ENCODE results near the gene HSBP1L1.
A peak's percentile ranks its signal among the peaks of the same experiment; 100 is the strongest.
"Not testable (repeated sequence)": the region's sequence is repeated elsewhere in the genome, so short reads cannot be mapped to it uniquely, and the experiment has no call there.

HSBP1L1 gene

DNA sequence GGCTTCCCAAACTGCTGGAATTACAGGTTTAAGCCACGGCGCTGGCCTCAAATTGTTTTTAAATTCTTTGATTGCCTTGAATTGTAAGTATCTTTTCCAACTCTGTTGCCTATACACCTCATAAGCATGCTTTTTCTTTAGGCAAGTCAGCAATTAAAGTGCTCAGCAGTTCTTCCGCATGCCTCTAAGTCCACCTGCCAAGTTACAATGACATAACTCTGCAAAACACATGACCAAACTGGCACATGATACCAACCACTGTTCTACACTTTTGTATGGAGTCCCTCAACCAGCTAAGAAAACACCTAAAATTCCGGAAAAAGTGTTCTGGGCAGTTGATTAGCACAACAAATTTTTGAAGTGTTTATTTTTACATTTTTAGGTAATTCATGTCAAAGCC is 18.8 kb downstream of the HSBP1L1 start:
- no peak for DNase-seq (ENCODE audit: low read depth in 2 of 2, low spot score in 1 of 2)

DNA sequence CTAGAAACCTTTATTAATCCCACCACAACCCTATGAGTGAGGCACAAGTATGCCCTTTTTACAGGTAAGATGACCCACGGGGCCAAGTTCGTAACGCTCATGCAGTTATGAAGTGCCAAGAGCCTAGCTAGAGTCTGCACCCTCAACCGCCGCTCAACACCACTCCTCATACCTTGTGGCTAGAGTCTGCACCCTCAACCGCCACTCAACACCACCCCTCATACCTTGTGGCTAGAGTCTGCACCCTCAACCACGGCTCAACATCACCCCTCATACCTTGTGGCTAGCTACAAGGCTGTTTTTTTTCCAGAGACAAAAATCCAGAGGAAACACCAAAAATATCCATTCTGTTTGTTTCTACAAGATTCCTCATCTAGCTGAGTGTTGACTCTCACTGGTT is 19.4 kb downstream of the HSBP1L1 start:
- DNase-seq (ENCODE audit: low read depth in 2 of 2, low spot score in 1 of 2) = no peak

DNA sequence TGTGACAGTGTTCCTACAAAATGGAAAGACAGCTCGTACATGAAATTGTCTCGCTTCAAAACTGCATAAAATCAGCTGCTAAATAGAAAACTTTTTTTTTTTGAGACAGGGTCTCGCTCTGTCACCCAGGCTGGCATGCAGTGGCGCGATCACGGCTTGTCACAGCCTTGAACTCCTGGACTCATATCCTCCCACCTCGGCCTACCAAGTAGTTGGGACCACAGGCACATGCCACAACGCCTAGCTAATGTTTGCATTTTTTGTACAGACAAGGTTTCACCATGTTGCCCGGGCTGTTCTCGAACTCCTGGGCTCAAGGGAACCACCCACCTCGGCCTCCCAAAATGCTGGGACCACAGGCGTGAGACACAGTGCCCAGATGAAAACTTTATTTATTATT is 20.7 kb downstream of the HSBP1L1 start:
- DNase-seq (ENCODE audit: low read depth in 2 of 2, low spot score in 1 of 2) = no peak

DNA sequence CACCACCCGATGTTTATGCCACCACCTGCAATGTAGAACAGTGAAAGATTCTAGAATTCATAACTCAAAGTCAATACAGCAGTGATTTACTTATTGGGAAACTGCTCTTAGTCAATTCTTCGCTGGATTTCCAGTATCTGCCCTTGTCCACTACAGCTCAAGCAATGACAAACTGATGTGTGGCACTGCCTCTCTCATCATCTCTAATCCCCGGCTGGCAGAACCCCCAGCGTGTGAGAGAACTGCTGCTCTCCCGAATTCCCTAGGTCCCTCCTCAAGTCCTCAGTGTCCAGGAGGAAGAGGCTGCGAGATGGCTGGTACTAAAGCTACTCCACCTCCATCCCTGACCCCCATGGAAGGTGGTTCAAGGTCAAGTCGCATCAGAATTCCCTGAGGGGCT is 22.3 kb downstream of the HSBP1L1 start:
- no peak for DNase-seq (ENCODE audit: low read depth in 2 of 2, low spot score in 1 of 2)

DNA sequence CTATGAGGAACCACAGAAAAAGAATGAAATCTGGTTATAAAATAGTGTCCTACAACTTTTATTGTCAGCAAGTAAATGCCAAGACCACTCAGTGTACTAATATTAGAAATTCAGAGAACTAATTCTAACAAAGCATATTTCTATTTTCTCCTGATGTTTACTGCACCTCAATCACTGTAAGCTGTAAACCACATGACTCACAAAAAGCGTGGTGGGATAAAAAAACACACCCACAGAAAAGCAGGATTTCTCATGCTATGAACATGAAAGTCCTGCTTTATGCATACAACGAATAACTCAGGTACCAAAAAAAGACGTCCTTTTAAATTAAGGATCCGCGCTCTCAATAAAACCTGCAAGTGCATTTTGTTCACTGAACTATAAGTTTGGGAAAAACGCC is 23.1 kb downstream of the HSBP1L1 start:
- DNase-seq (ENCODE audit: low read depth in 2 of 2, low spot score in 1 of 2) = no peak

DNA sequence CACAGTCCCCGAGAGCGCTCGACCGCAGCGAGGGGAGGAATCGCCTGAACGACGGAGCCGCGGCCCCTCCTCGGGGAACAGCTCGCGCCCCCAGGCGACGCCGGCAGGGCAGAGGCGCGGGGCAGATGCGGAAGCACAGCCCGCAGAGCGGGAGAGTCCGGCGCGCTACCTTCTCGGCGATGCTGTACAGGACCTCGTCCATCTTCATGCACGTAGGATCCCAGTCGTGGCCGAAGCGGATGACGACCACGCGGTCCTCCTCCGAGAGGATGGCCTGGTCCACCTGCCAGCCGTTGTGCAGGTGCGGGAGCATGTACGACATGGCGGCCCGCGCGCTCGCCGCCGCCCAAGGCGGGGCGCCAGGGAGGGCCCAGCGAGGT is 23.6 kb downstream of the HSBP1L1 start:
- peak; percentile 12 to 21 for DNase-seq (ENCODE audit: low read depth in 2 of 2, low spot score in 1 of 2)

DNA sequence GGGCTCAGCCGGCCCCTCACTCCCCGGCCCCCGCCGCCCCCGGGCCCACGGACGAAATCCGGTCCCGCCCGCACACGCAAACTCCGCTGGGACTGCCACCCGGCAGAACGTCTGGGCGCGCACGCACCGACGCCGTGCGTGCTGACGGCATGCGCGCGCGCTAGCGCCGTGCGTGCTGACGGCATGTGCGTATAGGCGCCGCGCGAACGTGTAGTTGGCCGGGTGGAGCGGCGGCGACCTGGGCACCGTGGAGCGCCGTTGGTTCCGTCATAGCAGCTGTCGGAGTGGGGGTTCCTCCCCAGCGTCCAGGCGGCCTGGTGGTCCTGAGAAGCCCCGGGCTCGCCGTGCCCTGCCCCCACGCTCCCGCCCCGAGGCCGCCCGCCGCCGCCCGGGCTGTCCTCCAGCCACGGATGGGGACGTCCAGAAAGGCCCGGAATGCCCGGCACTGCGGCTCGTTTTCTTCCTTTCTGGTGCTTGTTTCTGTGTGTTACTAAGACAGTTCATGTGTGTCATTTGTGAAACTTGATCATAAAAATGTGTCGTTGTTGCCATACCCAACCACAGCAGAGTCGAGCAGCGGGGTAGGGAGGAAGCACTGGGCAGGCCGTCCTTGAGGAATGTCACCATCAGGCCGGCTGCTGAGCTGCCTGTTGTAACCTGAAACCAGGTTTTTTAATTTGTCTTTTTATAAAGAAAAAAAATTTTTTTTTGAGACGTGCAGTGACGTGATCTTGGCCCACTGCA is 24.2 kb downstream of the HSBP1L1 start, which contains the start of gene TXNL4A:
TXNL4A (minus strand) TSS at position 113 of the 744 bp plus-strand sequence. CDS start 171 bp downstream, outside the sequence.
- peak; percentile 50 to 73 for DNase-seq (ENCODE audit: low read depth in 2 of 2, low spot score in 1 of 2)

DNA sequence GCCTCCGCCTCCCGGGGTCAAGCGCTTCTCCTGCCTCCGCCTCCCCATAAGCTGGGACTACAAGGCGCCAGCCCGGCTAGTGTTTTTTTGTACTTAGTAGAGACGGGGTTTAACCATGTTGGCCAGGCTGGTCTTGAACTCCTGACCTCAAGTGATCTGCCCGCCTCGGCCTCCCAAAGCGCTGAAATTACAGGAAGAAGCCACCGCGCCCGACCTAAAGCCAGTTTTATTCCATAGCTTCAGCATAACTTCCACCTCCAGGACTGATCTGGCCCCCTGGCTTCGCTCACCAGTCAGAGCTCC is 24.7 kb downstream of the HSBP1L1 start:
- DNase-seq (ENCODE audit: low read depth in 2 of 2, low spot score in 1 of 2) = no peak

DNA sequence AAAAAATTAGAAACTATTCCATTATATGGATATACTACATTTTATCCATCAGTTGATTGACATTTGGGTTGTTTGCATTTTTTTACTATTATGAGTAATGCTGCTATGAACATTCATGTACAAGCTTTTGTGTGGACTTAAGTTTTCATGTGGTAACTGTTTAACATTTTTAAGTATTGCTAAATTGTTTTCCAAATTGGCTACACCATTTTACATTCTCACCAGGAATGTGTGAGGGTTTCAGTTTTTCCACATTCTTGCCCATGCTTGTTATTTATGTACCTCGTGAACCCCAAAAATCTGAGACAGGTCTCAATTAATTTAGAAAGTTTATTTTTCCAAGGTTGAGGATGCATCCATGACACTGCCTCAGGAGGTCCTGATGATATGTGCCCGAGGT is 27.1 kb downstream of the HSBP1L1 start:
- no peak for DNase-seq (ENCODE audit: low read depth in 2 of 2, low spot score in 1 of 2)

DNA sequence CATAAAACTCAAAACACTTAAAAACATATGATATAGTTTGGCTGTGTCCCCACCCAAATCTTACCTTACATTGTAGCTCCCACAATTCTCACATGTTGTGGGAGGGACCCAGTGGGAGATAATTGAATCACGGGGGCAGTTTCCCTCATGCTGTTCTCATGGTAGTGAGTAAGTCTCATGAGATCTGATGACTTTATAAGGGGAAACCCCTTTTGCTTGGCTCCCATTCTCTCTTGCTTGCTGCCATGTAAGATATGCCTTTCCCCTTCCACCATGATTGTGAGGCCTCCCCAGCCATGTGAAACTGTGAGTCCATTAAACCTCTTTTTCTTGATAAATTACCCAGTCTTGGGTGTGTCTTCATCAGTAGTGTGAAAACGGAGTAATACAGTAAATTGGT is 35.3 kb downstream of the HSBP1L1 start:
- DNase-seq (ENCODE audit: low read depth in 2 of 2, low spot score in 1 of 2) = not testable (repeated sequence)

DNA sequence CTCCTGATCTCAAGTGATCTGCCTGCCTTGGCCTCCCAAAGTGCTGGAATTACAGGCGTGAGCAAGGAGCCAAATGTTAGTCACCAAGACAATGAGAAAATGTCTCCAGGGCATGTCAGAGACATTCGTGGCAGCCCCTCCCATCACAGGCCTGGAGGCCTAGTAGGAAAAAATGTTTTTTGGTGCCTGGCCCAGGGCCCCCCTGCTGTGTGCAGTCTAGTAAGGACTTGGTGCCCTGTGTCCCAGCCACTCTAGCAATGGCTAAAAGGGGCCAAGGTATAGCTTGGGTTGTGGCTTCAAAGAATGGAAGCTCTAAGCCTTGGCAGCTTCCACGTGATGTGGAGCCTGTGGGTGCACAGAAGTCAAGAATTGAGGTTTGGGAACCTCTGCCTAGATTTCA is 36.4 kb downstream of the HSBP1L1 start:
- no peak for DNase-seq (ENCODE audit: low read depth in 2 of 2, low spot score in 1 of 2)

DNA sequence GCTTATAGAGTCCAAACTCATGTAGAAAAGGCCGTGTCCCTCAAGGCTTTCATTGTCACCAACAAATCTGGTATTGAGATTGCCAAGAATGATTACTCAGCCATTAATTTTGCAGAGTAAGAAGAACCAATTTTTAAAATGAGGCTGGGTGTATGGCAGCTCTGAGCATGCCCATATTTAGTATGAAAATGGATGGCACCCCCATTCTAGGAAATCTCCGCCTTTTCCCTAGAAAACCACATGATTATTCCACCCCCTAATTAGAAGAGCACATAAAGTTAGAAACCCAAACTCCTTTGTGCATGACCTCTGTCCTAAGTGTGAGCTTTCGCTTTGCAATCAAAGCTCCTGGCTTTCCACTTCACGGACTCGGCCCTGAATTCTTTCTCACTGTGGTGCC is 38.0 kb downstream of the HSBP1L1 start:
- DNase-seq (ENCODE audit: low read depth in 2 of 2, low spot score in 1 of 2) = no peak

DNA sequence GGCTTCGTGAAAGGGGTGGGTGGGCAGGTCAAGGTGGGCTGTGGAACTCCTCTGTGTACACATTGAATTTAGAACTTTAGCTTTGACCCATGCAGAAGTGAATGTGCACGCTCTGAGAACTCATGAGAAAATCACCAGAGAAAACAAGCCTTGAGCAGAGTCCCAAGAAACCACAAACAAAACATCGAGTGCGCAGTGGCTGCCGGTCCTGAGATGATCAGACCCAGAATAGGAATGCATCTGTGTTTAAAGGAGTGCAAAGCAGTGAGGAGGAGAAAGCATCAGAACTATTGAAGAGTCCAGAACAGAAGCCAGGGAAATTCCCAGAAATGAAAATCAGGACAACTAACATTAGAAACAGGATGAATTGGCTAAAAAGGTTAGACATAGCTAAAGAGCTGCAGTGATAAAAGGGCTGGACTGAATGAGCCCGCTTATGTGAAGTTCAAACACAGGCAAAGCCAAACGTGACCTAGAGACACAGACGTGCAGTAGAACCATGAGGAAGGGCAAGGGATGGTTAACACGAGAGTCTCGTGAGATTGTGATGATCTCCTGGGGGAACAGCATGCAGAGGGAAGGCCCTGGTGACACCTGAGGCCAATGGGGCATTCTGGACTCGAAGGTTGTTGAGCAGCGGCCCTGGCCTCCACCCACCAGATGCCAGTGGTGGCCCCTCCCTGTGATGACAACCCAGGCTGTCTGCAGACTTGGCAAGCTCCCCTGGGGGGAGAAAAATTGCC is 40.3 kb downstream of the HSBP1L1 start:
- no peak for DNase-seq (ENCODE audit: low read depth in 2 of 2, low spot score in 1 of 2)

DNA sequence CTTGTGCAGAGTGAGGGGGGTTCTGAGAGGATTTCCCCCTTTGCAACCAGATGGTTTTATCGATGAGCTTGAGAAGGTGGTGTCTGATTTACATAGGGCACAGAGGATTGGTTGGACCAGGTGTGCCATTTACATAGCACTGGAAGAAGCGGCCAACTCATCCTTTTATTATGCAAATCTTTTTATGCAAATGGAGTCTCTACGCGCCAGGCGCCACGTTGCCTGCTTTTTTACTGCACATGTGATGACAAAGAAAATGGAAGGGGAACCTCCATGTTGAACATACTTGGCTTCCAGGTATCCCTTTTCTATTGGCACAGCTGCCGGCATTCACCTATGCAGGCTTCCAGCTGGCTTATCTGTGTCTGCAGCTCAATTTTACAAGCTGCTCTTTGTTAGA is 42.3 kb downstream of the HSBP1L1 start:
- no peak for DNase-seq (ENCODE audit: low read depth in 2 of 2, low spot score in 1 of 2)

DNA sequence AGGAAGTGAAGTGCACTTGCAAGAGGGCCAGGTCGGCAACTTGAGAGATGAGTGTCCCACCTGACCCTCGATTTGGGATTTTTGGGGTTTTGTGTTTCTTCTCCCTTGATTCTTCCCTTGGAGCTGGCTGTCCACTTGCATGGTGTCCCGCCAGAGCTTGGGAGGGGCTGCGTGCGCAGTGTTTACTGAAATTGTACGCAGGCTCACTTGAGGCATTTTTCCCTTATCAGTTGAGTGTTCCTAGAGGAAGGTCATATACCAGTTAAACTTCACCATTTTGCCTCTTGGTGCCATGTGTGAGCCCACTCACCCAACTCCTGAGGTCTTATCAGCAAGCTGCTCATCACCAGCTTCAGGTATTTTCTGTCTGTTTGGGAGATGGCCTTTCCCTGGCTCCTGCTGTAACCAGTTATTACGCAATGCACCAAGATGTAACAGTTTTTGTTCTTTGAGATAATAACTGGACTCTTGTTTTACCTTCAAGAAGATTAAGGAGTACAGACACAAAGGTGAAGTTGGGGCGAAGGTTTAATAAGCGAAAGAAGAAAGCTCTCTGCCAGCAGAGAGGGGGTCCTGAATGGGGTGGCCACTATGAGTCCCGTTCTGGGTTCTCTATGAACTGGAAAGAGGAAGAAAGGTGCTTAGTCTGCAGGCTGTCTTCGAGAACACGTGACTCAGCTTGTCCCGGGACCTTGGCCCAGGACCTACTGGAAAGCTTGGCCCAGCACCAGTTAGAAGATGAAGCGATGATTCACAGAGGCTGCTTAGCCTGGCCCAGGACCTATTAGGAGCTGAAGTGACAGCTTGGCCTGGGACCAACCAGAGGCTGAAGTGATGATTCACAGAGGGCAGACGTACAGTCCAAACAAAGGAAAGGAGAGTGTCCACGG is 45.5 kb downstream of the HSBP1L1 start:
- no peak for DNase-seq (ENCODE audit: low read depth in 2 of 2, low spot score in 1 of 2)

DNA sequence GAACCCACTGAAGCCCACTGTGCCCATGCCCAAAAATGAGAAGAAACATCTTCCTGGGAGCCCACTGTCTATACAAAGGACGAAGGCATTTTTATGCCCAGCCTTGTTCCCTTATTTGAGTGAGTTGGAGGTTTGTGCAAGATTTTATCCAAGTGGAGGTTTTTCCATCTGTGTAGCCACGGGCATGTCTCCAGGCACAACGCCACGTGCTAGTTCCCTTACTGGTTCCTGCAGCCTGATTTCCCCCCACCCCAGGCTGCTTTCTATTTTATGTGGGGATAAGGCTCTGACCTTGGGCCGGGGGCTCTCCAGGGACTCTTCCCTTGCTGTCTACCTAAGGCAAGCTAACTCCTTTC is 46.1 kb downstream of the HSBP1L1 start:
- DNase-seq (ENCODE audit: low read depth in 2 of 2, low spot score in 1 of 2) = no peak

DNA sequence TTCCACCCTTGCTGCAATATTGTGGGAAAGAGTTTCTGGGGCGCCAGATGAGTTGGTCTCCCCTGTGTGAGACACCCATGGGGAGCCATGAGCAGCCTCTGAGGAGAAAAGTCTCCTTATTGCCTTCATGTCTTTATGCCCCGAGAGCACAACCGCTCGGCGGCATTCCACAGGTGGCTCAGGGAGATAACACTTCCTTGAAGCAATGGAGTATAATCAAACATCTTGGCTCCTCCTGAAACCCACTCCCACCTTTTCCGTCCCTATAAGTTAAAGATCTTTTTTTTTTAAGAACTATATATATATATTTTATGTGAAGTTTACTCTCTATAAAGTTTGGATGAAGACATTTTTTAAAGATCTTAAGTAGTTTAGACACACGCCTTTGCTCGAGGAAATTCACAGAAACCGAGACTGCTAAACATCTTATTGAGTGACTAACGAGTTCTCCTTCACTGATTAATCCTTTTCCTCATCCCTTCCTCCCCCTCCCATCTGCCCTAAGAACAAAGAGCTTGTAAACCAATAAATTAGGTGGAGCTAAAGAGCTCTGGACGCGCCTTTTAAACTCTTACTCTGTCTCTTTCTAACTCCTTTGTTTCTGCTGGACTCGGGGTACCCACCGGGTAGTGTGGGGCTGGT is 47.2 kb downstream of the HSBP1L1 start:
- DNase-seq (ENCODE audit: low read depth in 2 of 2, low spot score in 1 of 2) = not testable (repeated sequence)

DNA sequence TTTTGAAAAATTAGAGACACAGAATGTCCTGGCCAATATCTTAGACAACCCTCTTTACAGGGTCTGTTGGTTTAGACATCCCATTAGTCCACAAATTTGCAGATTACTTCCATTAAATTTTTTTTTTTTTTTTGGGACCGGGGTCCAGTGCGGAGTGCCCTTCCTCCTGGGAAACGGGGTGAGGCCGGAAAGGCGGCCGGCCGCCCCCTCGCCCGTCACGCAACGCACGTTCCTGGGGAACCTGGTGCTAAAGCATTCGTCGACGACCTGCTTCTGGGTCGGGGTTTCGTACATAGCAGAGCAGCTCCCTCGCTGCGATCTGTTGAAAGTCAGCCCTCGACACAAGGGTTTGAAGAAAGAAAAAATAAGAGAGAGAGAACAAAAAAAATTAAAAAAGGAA is 48.3 kb downstream of the HSBP1L1 start:
- no peak for DNase-seq (ENCODE audit: low read depth in 2 of 2, low spot score in 1 of 2)
